Measurements from ENCODE around the gene PPARA.
A peak's percentile ranks its signal among the peaks of the same experiment; 100 is the strongest.

The PPARA gene

DNA sequence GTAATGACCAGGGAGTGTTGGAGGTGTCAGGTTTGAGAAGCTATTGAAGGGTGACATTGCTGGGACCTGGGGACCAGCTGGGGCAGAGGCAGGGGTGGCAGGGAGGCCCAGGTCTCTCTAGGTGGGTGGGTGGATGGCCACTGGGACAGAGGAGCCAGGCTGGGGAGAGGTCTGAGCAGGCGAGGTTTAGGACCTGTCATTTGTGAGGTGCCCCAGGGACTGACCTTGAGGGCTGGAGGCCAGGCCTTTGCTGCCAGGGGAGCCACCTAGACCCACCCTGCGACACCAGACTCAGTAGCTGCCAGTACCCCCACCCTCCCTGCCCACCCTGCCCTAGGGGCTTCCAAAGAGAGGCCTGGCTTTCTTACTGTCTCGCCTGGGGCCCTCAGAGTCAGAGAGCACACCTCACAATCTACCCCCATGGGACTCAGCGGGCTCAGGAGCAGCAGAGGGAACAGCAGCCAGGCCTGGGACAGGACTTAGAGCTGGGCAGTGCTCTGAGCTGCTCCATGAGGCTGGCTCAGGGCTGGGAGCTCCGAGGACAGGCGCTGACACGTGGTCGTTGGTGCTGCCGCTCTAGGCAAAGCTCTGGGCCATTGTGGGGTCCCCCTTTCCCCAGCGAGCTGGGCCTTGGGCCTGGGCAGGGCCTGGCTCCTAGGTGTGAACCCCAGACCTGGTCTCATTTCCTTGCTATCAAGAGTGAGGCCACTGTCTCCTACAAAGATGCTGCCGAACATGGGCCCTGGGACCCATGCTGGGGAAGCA is 28.6 kb upstream of the PPARA start:
- DNase-seq (ENCODE audit: low spot score): no peak
- in situ Hi-C loops (cut with MboI; ENCODE audit: low pct_unique_long_range_greater_than_20kb, low sequenced_read_pairs, unreplicated experiment): loop anchor here (10.0 kb wide), 1 partner anchor 193 kb away; no protein-coding TSS in a partner anchor
- TF ChIP-seq, protein P1, sequence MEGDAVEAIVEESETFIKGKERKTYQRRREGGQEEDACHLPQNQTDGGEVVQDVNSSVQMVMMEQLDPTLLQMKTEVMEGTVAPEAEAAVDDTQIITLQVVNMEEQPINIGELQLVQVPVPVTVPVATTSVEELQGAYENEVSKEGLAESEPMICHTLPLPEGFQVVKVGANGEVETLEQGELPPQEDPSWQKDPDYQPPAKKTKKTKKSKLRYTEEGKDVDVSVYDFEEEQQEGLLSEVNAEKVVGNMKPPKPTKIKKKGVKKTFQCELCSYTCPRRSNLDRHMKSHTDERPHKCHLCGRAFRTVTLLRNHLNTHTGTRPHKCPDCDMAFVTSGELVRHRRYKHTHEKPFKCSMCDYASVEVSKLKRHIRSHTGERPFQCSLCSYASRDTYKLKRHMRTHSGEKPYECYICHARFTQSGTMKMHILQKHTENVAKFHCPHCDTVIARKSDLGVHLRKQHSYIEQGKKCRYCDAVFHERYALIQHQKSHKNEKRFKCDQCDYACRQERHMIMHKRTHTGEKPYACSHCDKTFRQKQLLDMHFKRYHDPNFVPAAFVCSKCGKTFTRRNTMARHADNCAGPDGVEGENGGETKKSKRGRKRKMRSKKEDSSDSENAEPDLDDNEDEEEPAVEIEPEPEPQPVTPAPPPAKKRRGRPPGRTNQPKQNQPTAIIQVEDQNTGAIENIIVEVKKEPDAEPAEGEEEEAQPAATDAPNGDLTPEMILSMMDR (IDR thresholded peaks at IDR 0.05; ENCODE audit: extremely low read depth, insufficient read depth, missing control alignments): no peak

DNA sequence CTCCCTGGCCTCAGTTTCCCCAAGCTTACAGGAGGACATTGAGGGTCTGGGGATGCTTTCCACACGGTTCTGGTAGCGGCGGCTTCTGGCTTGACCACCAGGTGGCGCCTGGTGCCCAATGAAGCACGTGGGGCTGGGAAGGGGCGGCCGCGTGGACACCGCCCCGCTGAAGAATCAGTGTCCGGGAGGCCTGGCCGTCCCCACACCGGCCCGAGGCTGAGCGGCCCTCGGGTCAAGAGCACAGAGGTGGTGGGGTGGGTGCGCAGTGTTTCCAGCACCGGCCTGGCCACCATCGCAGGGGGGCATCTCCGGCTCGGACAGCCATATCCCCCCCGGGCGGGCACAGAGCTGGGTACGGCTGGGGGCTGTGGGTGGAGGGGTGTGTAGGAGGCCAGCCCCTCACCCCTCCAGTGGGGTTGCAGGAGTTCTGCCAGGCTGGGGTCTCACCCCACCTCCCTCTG is 27.8 kb upstream of the PPARA start:
- TF ChIP-seq, protein P1 (IDR thresholded peaks at IDR 0.05; ENCODE audit: extremely low read depth, insufficient read depth, missing control alignments): peak; percentile 90
- in situ Hi-C loops (cut with MboI; ENCODE audit: low pct_unique_long_range_greater_than_20kb, low sequenced_read_pairs, unreplicated experiment): loop anchor here (10.0 kb wide), 1 partner anchor 192 kb away; no protein-coding TSS in a partner anchor
- DNase-seq (ENCODE audit: low spot score): peak; percentile 93

DNA sequence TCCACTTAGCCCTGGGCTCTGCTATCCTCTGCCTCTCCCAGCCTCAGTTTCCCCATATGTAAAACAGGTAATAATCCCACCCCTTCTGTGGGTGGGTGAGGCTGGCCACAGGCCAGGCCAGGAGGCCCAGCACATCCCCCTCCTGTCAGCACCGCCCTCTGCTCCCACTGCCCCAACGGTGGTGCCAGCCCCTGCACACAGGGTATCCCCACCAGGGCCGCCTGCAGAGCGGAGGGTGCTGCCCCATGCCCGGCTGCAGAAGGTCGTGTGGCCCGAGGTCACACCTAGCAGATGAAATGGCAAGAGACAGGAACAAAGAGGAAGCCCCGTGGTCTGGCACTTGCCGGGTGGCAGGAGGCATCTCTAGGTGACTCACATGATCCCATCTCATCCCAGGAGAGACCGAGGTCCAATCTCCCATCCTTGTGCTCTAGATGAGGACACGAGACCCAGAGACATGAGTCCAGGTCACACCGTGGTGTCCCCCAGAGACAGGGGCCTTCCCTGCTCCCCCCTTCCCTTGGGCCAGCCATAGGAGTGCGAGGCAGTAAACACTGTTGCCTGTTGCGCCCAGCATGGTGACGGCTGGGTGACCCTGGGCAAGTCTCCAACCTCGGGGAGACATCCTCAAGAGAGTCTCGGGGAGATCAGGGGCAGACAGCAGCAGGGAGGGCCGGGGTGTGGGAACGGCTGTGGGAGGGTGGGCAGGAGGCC is 27.2 kb upstream of the PPARA start:
- DNase-seq (ENCODE audit: low spot score): no peak
- TF ChIP-seq, protein P1 (IDR thresholded peaks at IDR 0.05; ENCODE audit: extremely low read depth, insufficient read depth, missing control alignments): no peak
- in situ Hi-C loops (cut with MboI; ENCODE audit: low pct_unique_long_range_greater_than_20kb, low sequenced_read_pairs, unreplicated experiment): loop anchor here (10.0 kb wide), 1 partner anchor 192 kb away; no protein-coding TSS in a partner anchor

DNA sequence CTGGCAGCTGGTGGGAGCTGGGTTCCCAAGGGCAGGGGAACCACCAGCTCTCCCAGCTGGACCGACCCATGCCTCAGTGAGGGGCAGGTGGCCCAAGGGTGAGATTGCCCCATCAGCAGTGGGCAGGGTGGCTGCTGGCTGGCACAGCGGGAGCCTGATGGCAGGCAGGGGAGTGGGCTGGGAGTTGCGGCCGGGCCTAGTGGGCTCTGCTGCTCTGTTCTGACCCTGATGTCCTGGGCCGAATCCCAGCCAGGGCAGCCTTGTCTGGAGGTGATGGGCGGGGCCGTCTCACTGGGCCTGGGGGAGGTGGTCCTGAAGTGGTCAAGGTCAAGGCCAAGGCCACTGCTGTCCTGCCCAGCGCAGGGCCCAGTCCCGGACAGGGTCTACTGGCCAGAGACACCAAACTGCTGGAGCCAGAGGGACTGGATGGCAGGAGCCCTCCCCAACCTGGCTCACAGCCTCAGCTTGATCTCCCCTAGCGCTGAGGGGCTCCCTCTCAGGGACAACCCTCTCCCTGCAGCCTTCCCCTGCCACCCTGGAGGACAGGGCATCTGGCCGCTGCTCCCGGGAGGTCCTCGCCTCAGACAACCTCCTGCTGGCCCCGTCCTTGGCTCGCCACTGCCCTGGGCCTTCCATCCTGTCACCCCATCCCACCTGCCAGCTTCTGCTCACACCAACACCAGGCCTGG is 26.5 kb upstream of the PPARA start:
- in situ Hi-C loops (cut with MboI; ENCODE audit: low pct_unique_long_range_greater_than_20kb, low sequenced_read_pairs, unreplicated experiment): loop anchor here (10.0 kb wide), 1 partner anchor 191 kb away; no protein-coding TSS in a partner anchor
- no peak for DNase-seq (ENCODE audit: low spot score)
- TF ChIP-seq, protein P1 (IDR thresholded peaks at IDR 0.05; ENCODE audit: extremely low read depth, insufficient read depth, missing control alignments): no peak

DNA sequence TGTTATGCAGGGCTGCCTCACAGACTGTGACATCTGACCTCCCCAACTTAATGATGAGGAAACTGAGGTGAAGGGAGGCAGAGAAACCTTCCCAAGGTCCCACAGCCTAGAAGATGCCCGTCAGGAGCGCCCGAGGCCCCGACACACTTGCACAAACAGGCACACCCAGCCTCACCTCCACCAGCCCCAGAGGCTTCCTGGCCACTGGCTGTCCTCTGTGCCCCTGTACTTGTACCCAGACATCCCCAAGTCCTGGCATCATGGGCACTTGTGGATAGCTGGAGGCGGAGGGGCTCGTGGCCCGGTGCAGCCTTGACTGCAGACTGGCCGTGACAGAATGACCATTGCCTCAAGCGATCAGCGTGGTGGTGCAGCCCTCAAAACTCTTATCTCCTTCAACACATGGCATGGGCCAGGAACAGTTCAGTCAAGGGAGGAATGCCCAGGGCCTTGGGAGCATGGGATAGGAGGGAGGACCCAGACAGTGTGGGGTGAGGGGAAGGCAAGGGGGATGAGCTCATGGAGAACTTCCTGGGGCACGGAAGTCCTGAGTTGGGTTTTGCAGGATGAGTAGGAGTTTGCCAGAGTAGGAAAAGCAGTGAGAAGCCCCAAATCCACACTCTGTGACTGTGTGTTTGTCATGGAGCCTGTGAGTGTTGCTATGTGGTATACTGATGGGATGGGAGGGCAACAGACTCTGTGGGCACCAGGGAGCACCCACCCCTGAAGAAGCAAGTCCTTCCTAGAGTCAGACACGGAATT is 25.8 kb upstream of the PPARA start:
- TF ChIP-seq, protein P1 (IDR thresholded peaks at IDR 0.05; ENCODE audit: extremely low read depth, insufficient read depth, missing control alignments): no peak
- in situ Hi-C loops (cut with MboI; ENCODE audit: low pct_unique_long_range_greater_than_20kb, low sequenced_read_pairs, unreplicated experiment): loop anchor here (10.0 kb wide), 1 partner anchor 190 kb away; no protein-coding TSS in a partner anchor
- no peak for DNase-seq (ENCODE audit: low spot score)

All from GM13977 (cell line).